GM12878 (cell line): ENCODE data around the gene TMEM126A. TPM values are rescaled to one million over a fixed set of nuclear protein-coding genes. Genes with fewer than 3 reads are reported as not detected.

Experiments used
- ATAC-seq: fragments of 200-7000 bp; cut with Tn5 transposase; 3 replicates; pipeline ENCODE4 v1.9.1; 2020; ENCODE audit warnings: mild to moderate bottlenecking, moderate library complexity
- BruUV-seq: library from RNA; stranded (reverse); fragments of 400-500 nt; replicated peaks from 2 replicates; lab custom pipeline; 2021; lab: Mats Ljungman, UMichigan
- CTCF ChIA-PET: fragments of 300-600 bp; sonication (Branson Sonifier 250); formaldehyde crosslinking; extraction: SDS; loops from one replicate; lab custom pipeline; 2021; ENCODE audit warnings: inconsistent platforms; lab: Yijun Ruan, JAX
- POLR2A ChIA-PET: fragments of 350-600 bp; formaldehyde crosslinking; extraction: SDS; loops from one replicate; lab custom pipeline; 2021; ENCODE audit warnings: inconsistent platforms; lab: Charles Lee
- RAD21 ChIA-PET: fragments of 300-600 bp; sonication (Branson Sonifier 250); formaldehyde crosslinking; loops from one replicate; lab custom pipeline; 2023; ENCODE audit warnings: antibody characterized with exemption; ENCODE audit not compliant: unreplicated experiment; lab: Charles Lee
- SMC1A ChIA-PET: fragments of 300-600 bp; sonication (Branson Sonifier 250); formaldehyde crosslinking; loops from one replicate; lab custom pipeline; 2023; ENCODE audit not compliant: unreplicated experiment, uncharacterized antibody; lab: Charles Lee
- DNase-seq: peaks from one replicate; pipeline ENCODE4 v3.0.0-alpha.2; 2011; ENCODE audit warnings: low read depth, low spot score
- FAIRE-seq: peaks from 3 replicates; lab custom pipeline; 2011; peaks lifted over from hg19 to GRCh38; lab: Jason Lieb, UNC
- H2AFZ ChIP-seq: 2 replicates; pipeline ENCODE4 v1.6.0; 2011; ENCODE audit warnings: low read depth, low read length, control low read depth; ENCODE audit not compliant: control insufficient read depth
- H3K27ac ChIP-seq: 2 replicates; pipeline ENCODE4 v1.5.1; 2011; ENCODE audit warnings: control low read depth; ENCODE audit not compliant: control insufficient read depth, insufficient read depth
- H3K27me3 ChIP-seq, 2 experiments: replicated peaks in 1 of 2; 2 replicates each; pipeline versions ENCODE4 v1.6.0 to v1.6.1; 2011; ENCODE audit warnings: low read length in 1 of 2; ENCODE audit not compliant: control insufficient read depth in 2 of 2, insufficient read depth in 2 of 2
- H3K36me3 ChIP-seq, 2 experiments: 2 replicates each; pipeline ENCODE4 v1.5.1; 2011; ENCODE audit warnings: low read length in 1 of 2; ENCODE audit not compliant: control insufficient read depth in 2 of 2, insufficient read depth in 2 of 2
- H3K4me1 ChIP-seq: 2 replicates; pipeline ENCODE4 v1.6.1; 2011; ENCODE audit warnings: mild to moderate bottlenecking, low read length, moderate library complexity, mixed read lengths; ENCODE audit not compliant: control insufficient read depth, insufficient read depth
- H3K4me2 ChIP-seq: 2 replicates; pipeline ENCODE4 v1.6.0; 2011; ENCODE audit warnings: control low read depth; ENCODE audit not compliant: control insufficient read depth, insufficient read depth
- H3K4me3 ChIP-seq: fragments of 200-600 bp; sonication (generic); 2 replicates; pipeline ENCODE4 v1.5.1; 2016
- H3K79me2 ChIP-seq: 2 replicates; pipeline ENCODE4 v1.6.0; 2011; ENCODE audit warnings: low read length; ENCODE audit not compliant: control insufficient read depth, insufficient read depth
- H3K9ac ChIP-seq: 2 replicates; pipeline ENCODE4 v1.8.0; 2011; ENCODE audit warnings: low read length, control low read depth, mixed read lengths; ENCODE audit not compliant: control insufficient read depth, insufficient read depth
- H3K9me3 ChIP-seq: replicated peaks from 3 replicates; pipeline ENCODE4 v1.5.1; 2011; ENCODE audit warnings: mild to moderate bottlenecking, low read length; ENCODE audit not compliant: control insufficient read depth, insufficient read depth
- H4K20me1 ChIP-seq: 2 replicates; pipeline ENCODE4 v1.6.0; 2011; ENCODE audit not compliant: control insufficient read depth, insufficient read depth
- EGR1 ChIP-seq, 2 experiments: IDR thresholded peaks; 1 replicate in 1 of 2; 2 replicates in 1 of 2; pipeline ENCODE4 v1.6.1; 2011 to 2012; ENCODE audit warnings: low read depth in 2 of 2, low read length in 2 of 2, borderline replicate concordance in 1 of 2, mild to moderate bottlenecking in 1 of 2, moderate library complexity in 1 of 2
- MYC ChIP-seq: IDR thresholded peaks from 2 replicates; pipeline ENCODE4 v1.6.1; 2011; ENCODE audit warnings: mild to moderate bottlenecking, low read length, moderate library complexity, inconsistent platforms; ENCODE audit not compliant: insufficient read depth, insufficient replicate concordance, insufficient read length, severe bottlenecking
- SUPT20H ChIP-seq: IDR thresholded peaks from 2 replicates; pipeline ENCODE4 v1.6.1; 2011; ENCODE audit warnings: low read depth, mild to moderate bottlenecking, low read length, moderate library complexity, borderline replicate concordance; ENCODE audit not compliant: control insufficient read depth
- ZNF24 ChIP-seq: fragments of 450-650 bp; IDR thresholded peaks from 2 replicates; pipeline ENCODE4 v1.6.1; 2017; ENCODE audit warnings: antibody characterized with exemption, mild to moderate bottlenecking
- WGBS: methylation state at CpG from one replicate; pipeline ENCODE4 v1.1.6; 2016; ENCODE audit warnings: low lambda C conversion rate; ENCODE audit not compliant: insufficient replicate concordance, insufficient coverage; ENCODE audit errors: missing lambda C conversion rate; 5-methylcytosine and 5-hydroxymethylcytosine counted together
- in situ Hi-C: fragments of 300-500 bp; cut with MboI; formaldehyde crosslinking; loops from 9 replicates; pipeline ENCODE4 v1.14.3; 2018; ENCODE audit warnings: mixed read lengths
- intact Hi-C: fragments of 100-400 bp; cut with micrococcal nuclease; formaldehyde crosslinking; loops from one replicate; pipeline ENCODE4 v1.14.2; 2022; ENCODE audit not compliant: unreplicated experiment
- polyA plus RNA-seq, 11 experiments: library from polyadenylated mRNA; depleted of rRNA in 4 of 11; unstranded in 6 of 11; stranded (reverse) in 5 of 11; fragments of >200 nt; fragmentation: Nextera tagmentation in 4 of 11; fragmentation: Illumina TruSeq in 1 of 11; extraction: Ambion mirVana in 4 of 11; extraction: Trizol in 1 of 11; gene quantifications; 1 replicate in 1 of 11; 2 replicates in 10 of 11; pipeline versions ENCODE4 v1.2.1 to v1.2.3, GENCODE V29; 2011 to 2016; ENCODE audit warnings: inconsistent platforms in 2 of 11, missing spikeins in 2 of 11, low read depth in 1 of 11
- total RNA-seq, 4 experiments: library from RNA; depleted of rRNA in 3 of 4; stranded (reverse); fragments of >200 nt in 3 of 4; fragmentation: Illumina TruSeq in 1 of 4; extraction: Trizol in 1 of 4; gene quantifications; 2 replicates each; pipeline versions ENCODE4 v1.2.1 to v1.2.3, GENCODE V29; 2013 to 2021
- TF ChIP-seq, protein P1 (sequence below): IDR thresholded peaks from 2 replicates; pipeline ENCODE4 v1.6.1; 2012; ENCODE audit warnings: mild to moderate bottlenecking, low read depth, low read length

Gene TMEM126A
- total and polyA plus RNA-seq, 10 of the 15 experiments (the other 5 are each of a cell fraction or from before 2014, with no cell fraction given): 38.6 to 208 (median 71.7) TPM

DNA sequence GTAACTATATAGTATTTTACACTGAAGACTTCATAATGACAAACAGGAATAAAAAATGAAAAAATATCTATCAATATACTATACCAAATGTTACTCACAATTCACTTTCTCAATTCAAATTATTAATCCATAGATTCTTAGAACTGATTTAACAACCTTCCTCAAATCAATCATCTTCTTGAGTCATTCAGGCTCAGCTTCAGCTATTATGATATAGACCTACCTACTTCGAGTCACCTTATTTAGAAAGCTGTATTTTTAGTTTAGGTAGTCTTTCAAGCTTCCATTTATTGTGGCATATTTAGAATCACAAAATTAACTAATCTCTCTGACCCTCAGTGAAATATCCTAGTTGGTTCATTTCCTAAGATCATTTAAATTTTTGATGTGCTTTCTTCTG, 9.0 kb downstream of the TMEM126A start:
- ATAC-seq (no peak), FAIRE-seq (no peak)
- POLR2A ChIA-PET: interaction anchor here (1.1 to 1.5 kb wide), 2 partner anchors 8 to 29 kb away, joined by 4 read pairs; partner anchors contain the start of gene TMEM126B

More for the DNA sequence above, 9.0 kb downstream of the TMEM126A start:
- Histone ChIP-seq H3K79me2 (peaks cover 39% of the 10 kb centered on the region), H3K9ac (no peak overlapping the region), H3K4me2 (no peak overlapping the region), H4K20me1 (no peaks in the 10 kb centered on the region), H3K27me3 (no peaks in the 10 kb centered on the region), H3K9me3 (no peaks in the 10 kb centered on the region), H3K4me3 (no peak overlapping the region), H3K36me3 (peaks cover 0 to 15% of the 10 kb centered on the region in 2 experiments; a peak in 2 of 4 replicates), H2AFZ (no peak overlapping the region), H3K4me1 (no peaks in the 10 kb centered on the region), H3K27ac (no peak overlapping the region)
- DNase-seq: no peak
- WGBS: 33% methylated on average over 1 of the region's 1 CpG
- BruUV-seq: no TSS peak
- ChIA-PET CTCF (no interaction called here), SMC1A (interaction anchor here (0.6 to 1.3 kb wide), 3 partner anchors 9 to 38 kb away, joined by 3 read pairs; partner anchors contain the start of genes TMEM126A and TMEM126B), RAD21 (no interaction called here)
- intact Hi-C loops (no loop called here), in situ Hi-C loops (no loop called here)
- TF ChIP-seq, protein P1, sequence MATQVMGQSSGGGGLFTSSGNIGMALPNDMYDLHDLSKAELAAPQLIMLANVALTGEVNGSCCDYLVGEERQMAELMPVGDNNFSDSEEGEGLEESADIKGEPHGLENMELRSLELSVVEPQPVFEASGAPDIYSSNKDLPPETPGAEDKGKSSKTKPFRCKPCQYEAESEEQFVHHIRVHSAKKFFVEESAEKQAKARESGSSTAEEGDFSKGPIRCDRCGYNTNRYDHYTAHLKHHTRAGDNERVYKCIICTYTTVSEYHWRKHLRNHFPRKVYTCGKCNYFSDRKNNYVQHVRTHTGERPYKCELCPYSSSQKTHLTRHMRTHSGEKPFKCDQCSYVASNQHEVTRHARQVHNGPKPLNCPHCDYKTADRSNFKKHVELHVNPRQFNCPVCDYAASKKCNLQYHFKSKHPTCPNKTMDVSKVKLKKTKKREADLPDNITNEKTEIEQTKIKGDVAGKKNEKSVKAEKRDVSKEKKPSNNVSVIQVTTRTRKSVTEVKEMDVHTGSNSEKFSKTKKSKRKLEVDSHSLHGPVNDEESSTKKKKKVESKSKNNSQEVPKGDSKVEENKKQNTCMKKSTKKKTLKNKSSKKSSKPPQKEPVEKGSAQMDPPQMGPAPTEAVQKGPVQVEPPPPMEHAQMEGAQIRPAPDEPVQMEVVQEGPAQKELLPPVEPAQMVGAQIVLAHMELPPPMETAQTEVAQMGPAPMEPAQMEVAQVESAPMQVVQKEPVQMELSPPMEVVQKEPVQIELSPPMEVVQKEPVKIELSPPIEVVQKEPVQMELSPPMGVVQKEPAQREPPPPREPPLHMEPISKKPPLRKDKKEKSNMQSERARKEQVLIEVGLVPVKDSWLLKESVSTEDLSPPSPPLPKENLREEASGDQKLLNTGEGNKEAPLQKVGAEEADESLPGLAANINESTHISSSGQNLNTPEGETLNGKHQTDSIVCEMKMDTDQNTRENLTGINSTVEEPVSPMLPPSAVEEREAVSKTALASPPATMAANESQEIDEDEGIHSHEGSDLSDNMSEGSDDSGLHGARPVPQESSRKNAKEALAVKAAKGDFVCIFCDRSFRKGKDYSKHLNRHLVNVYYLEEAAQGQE: no peak
- TF ChIP-seq EGR1 (IDR thresholded peaks at IDR 0.05; ENCODE audit: borderline replicate concordance in 1 of 2, low read depth in 2 of 2, low read length in 2 of 2) (no peak), SUPT20H (no peak), MYC (no peak), ZNF24 (no peak)
